Progenitor cell of endocrine pancreas (in vitro differentiated cells): ENCODE results near the gene LGI2. TPM values are rescaled to one million over a fixed set of nuclear protein-coding genes. Genes with fewer than 3 reads are reported as not detected.
"Not testable (repeated sequence)": the region's sequence is repeated elsewhere in the genome, so short reads cannot be mapped to it uniquely, and the experiment has no call there.

Experiments used
- DNase-seq: peaks from one replicate; pipeline ENCODE4 v3.0.0; 2021; ENCODE audit warnings: low spot score; ENCODE audit not compliant: unreplicated experiment
- H3K27ac Mint-ChIP-seq: 2 replicates; pipeline ENCODE4 v1.8.0; 2021; ENCODE audit warnings: mild to moderate bottlenecking, moderate library complexity, mixed read lengths
- H3K27me3 Mint-ChIP-seq: 2 replicates; pipeline ENCODE4 v1.8.0; 2021; ENCODE audit warnings: mixed read lengths
- H3K36me3 Mint-ChIP-seq: 2 replicates; pipeline ENCODE4 v1.8.0; 2022; ENCODE audit warnings: mixed read lengths; ENCODE audit not compliant: insufficient read depth
- H3K4me1 Mint-ChIP-seq: 2 replicates; pipeline ENCODE4 v1.8.0; 2021; ENCODE audit warnings: low read depth, mixed read lengths
- H3K4me3 Mint-ChIP-seq: 2 replicates; pipeline ENCODE4 v1.8.0; 2021; ENCODE audit warnings: low read depth, mild to moderate bottlenecking, moderate library complexity, mixed read lengths
- H3K9me3 Mint-ChIP-seq: 2 replicates; pipeline ENCODE4 v1.8.0; 2021; ENCODE audit warnings: low read depth, mixed read lengths
- CTCF ChIP-seq: fragments of 200-600 bp; sonication (generic); IDR thresholded peaks from one replicate; pipeline ENCODE4 v1.5.0; 2021; ENCODE audit warnings: antibody characterized with exemption, mild to moderate bottlenecking; ENCODE audit not compliant: unreplicated experiment
- total RNA-seq: library from RNA; stranded (reverse); gene quantifications from 2 replicates; pipeline ENCODE4 v1.2.1, GENCODE V29; 2021

Gene LGI2
- total RNA-seq, 1 donor from 2014 or later, result 17.4 TPM

- no peak for DNase-seq
- Mint-ChIP-seq H3K4me1 (peaks cover 3% of the 10 kb centered on the region), H3K27me3 (no peaks in the 10 kb centered on the region), H3K36me3 (peaks cover 8% of the 10 kb centered on the region), H3K9me3 (no peaks in the 10 kb centered on the region), H3K4me3 (no peak overlapping the region), H3K27ac (no peak overlapping the region)
- TF ChIP-seq CTCF, result no peak
Measured at GRCh38 chr4:25019501-25019900, 11.2 kb downstream of the LGI2 start.

- no peak for DNase-seq
- Mint-ChIP-seq H3K27ac (no peak overlapping the region), H3K27me3 (no peaks in the 10 kb centered on the region), H3K9me3 (no peaks in the 10 kb centered on the region), H3K4me3 (no peak overlapping the region), H3K36me3 (peaks cover 7% of the 10 kb centered on the region), H3K4me1 (peaks cover 8% of the 10 kb centered on the region)
- no peak for TF ChIP-seq CTCF
Measured at GRCh38 chr4:25015012-25015411, 15.7 kb downstream of the LGI2 start.

- not testable (repeated sequence) for H3K27me3 Mint-ChIP-seq, H3K4me1 Mint-ChIP-seq, H3K9me3 Mint-ChIP-seq, H3K36me3 Mint-ChIP-seq, H3K27ac Mint-ChIP-seq, DNase-seq, H3K4me3 Mint-ChIP-seq
Measured at GRCh38 chr4:25014662-25014983, 16.1 kb downstream of the LGI2 start.

GRCh38 chr4:25013756-25014661 is 16.7 kb downstream of the LGI2 start:
- no peak for TF ChIP-seq CTCF
- H3K27me3 Mint-ChIP-seq, result no peaks in the 10 kb centered on the region
- peaks cover 8% of the 10 kb centered on the region for H3K4me1 Mint-ChIP-seq
- no peak overlapping the region for H3K27ac Mint-ChIP-seq
- H3K4me3 Mint-ChIP-seq, result no peak overlapping the region
- H3K9me3 Mint-ChIP-seq, result no peaks in the 10 kb centered on the region
- DNase-seq, result no peak
- peaks cover 10% of the 10 kb centered on the region for H3K36me3 Mint-ChIP-seq

- H3K4me3 Mint-ChIP-seq, result no peak overlapping the region
- no peak for DNase-seq
- no peak overlapping the region for H3K27ac Mint-ChIP-seq
- peaks cover 8% of the 10 kb centered on the region for H3K4me1 Mint-ChIP-seq
- H3K36me3 Mint-ChIP-seq, result peaks cover 5% of the 10 kb centered on the region
- no peaks in the 10 kb centered on the region for H3K9me3 Mint-ChIP-seq
- H3K27me3 Mint-ChIP-seq, result no peaks in the 10 kb centered on the region
- no peak for TF ChIP-seq CTCF
Measured at GRCh38 chr4:25012655-25013054, 18.1 kb downstream of the LGI2 start.
